Activated naive CD8-positive, alpha-beta T cell treated with anti-CD3 and anti-CD28 coated beads, Interleukin-2, amount 50 U/mL, for 24 hours (primary cell): ENCODE results near the gene LCE2B.

Experiments used
- ATAC-seq: fragments of 150-1000 bp; cut with Tn5 transposase; one replicate; pipeline ENCODE4 v1.10.0; 2021
- DNase-seq: peaks from one replicate; pipeline ENCODE4 v3.0.0; 2021
- H3K27ac Mint-ChIP-seq: one replicate; pipeline ENCODE4 v1.8.0; 2021; ENCODE audit warnings: mild to moderate bottlenecking, mixed read lengths
- H3K27me3 Mint-ChIP-seq: one replicate; pipeline ENCODE4 v1.8.0; 2021; ENCODE audit warnings: mixed read lengths
- H3K36me3 Mint-ChIP-seq: one replicate; pipeline ENCODE4 v1.8.0; 2021; ENCODE audit warnings: low read depth, mixed read lengths
- H3K4me1 Mint-ChIP-seq: one replicate; pipeline ENCODE4 v1.8.0; 2021; ENCODE audit warnings: mixed read lengths
- H3K4me3 Mint-ChIP-seq: one replicate; pipeline ENCODE4 v1.8.0; 2021; ENCODE audit warnings: mild to moderate bottlenecking, moderate library complexity, mixed read lengths
- H3K9me3 Mint-ChIP-seq: one replicate; pipeline ENCODE4 v1.8.0; 2021; ENCODE audit warnings: mixed read lengths

Gene LCE2B

GRCh38 chr1:152683846-152684245 is 2.1 kb upstream of the LCE2B start:
- H3K4me3 Mint-ChIP-seq: no peak overlapping the region
- no peaks in the 10 kb centered on the region for H3K36me3 Mint-ChIP-seq
- DNase-seq (no peak), ATAC-seq (no peak)
- H3K27me3 Mint-ChIP-seq: peaks cover 11% of the 10 kb centered on the region
- no peaks in the 10 kb centered on the region for H3K4me1 Mint-ChIP-seq
- no peak overlapping the region for H3K27ac Mint-ChIP-seq
- no peaks in the 10 kb centered on the region for H3K9me3 Mint-ChIP-seq

GRCh38 chr1:152697701-152698600 is 12.0 kb downstream of the LCE2B start, which contains the start of gene LCE2A:
Gene LCE2A (plus strand): TSS chr1:152698345. CDS start chr1:152698902, 557 bp downstream.
- H3K9me3 Mint-ChIP-seq: no peaks in the 10 kb centered on the region
- no peak within 1 kb of the TSS for H3K4me3 Mint-ChIP-seq
- H3K27me3 Mint-ChIP-seq: peaks cover 2% of the 10 kb centered on the region
- DNase-seq (no peak), ATAC-seq (no peak)
- H3K36me3 Mint-ChIP-seq: no peaks in the 10 kb centered on the region
- no peaks in the 10 kb centered on the region for H3K4me1 Mint-ChIP-seq
- no peak within 1 kb of the TSS for H3K27ac Mint-ChIP-seq

GRCh38 chr1:152699746-152700145 is 13.8 kb downstream of the LCE2B start:
- Mint-ChIP-seq H3K9me3 (no peaks in the 10 kb centered on the region), H3K4me3 (no peak overlapping the region), H3K27me3 (peaks cover 10% of the 10 kb centered on the region), H3K36me3 (no peaks in the 10 kb centered on the region), H3K4me1 (no peaks in the 10 kb centered on the region), H3K27ac (no peak overlapping the region)
- DNase-seq (no peak), ATAC-seq (no peak)

- no peaks in the 10 kb centered on the region for H3K4me1 Mint-ChIP-seq
- H3K9me3 Mint-ChIP-seq: peaks cover 4% of the 10 kb centered on the region
- H3K27me3 Mint-ChIP-seq: peaks cover 17% of the 10 kb centered on the region
- no peak for ATAC-seq
- no peak within 1 kb of the TSS for H3K4me3 Mint-ChIP-seq
- no peak within 1 kb of the TSS for H3K27ac Mint-ChIP-seq
- DNase-seq: no peak
- H3K36me3 Mint-ChIP-seq: no peaks in the 10 kb centered on the region
Measured at GRCh38 chr1:152707860-152708259, 21.9 kb downstream of the LCE2B start, which contains the start of gene LCE4A. Gene LCE4A (plus strand): TSS chr1:152708160. CDS start chr1:152709076, 916 bp downstream.

- no peaks in the 10 kb centered on the region for H3K4me1 Mint-ChIP-seq
- H3K27me3 Mint-ChIP-seq: peaks cover 11% of the 10 kb centered on the region
- H3K4me3 Mint-ChIP-seq: no peak overlapping the region
- ATAC-seq (no peak), DNase-seq (no peak)
- H3K36me3 Mint-ChIP-seq: no peaks in the 10 kb centered on the region
- no peaks in the 10 kb centered on the region for H3K9me3 Mint-ChIP-seq
- H3K27ac Mint-ChIP-seq: no peak overlapping the region
Measured at GRCh38 chr1:152718238-152718637, 32.3 kb downstream of the LCE2B start.

GRCh38 chr1:152725261-152725660 is 39.3 kb downstream of the LCE2B start:
- Mint-ChIP-seq H3K4me3 (no peak overlapping the region), H3K27me3 (peaks cover 5% of the 10 kb centered on the region), H3K4me1 (no peaks in the 10 kb centered on the region), H3K36me3 (no peaks in the 10 kb centered on the region), H3K9me3 (no peaks in the 10 kb centered on the region), H3K27ac (no peak overlapping the region)
- no peak for ATAC-seq
- DNase-seq: no peak

GRCh38 chr1:152728986-152729385 is 43.1 kb downstream of the LCE2B start:
- DNase-seq (no peak), ATAC-seq (no peak)
- Mint-ChIP-seq H3K36me3 (no peaks in the 10 kb centered on the region), H3K9me3 (no peaks in the 10 kb centered on the region), H3K4me3 (no peak overlapping the region), H3K27ac (no peak overlapping the region), H3K27me3 (peaks cover 10% of the 10 kb centered on the region), H3K4me1 (no peaks in the 10 kb centered on the region)

- no peak for ATAC-seq
- Mint-ChIP-seq H3K4me1 (no peaks in the 10 kb centered on the region), H3K9me3 (no peaks in the 10 kb centered on the region)
Measured at GRCh38 chr1:152735648-152736047, 49.7 kb downstream of the LCE2B start.

More at GRCh38 chr1:152735648-152736047, 49.7 kb downstream of the LCE2B start:
- DNase-seq: no peak
- no peak overlapping the region for H3K27ac Mint-ChIP-seq
- peaks cover 22% of the 10 kb centered on the region for H3K27me3 Mint-ChIP-seq
- no peaks in the 10 kb centered on the region for H3K36me3 Mint-ChIP-seq
- no peak overlapping the region for H3K4me3 Mint-ChIP-seq
